Neural progenitor cell (in vitro differentiated cells): Measurements from ENCODE around the gene SPATA24. TPM values are rescaled to one million over a fixed set of nuclear protein-coding genes. Genes with fewer than 3 reads are reported as not detected.

ENCODE experiments used
- DNase-seq: peaks from one replicate; pipeline ENCODE4 v3.0.0-alpha.2; 2016; ENCODE audit warnings: low spot score
- H2AFZ ChIP-seq: fragments of 200-600 bp; sonication (generic); replicated peaks from 2 replicates; pipeline ENCODE4 v1.6.1; 2016; ENCODE audit warnings: antibody characterized with exemption
- H3F3A ChIP-seq: fragments of 200-600 bp; sonication (generic); 2 replicates; pipeline ENCODE4 v1.6.1; 2016; ENCODE audit warnings: antibody characterized with exemption, low read depth
- H3K27ac ChIP-seq: fragments of 200-600 bp; sonication (generic); 2 replicates; pipeline ENCODE4 v1.5.1; 2016; ENCODE audit warnings: mild to moderate bottlenecking
- H3K27me3 ChIP-seq: fragments of 200-600 bp; sonication (generic); 2 replicates; pipeline ENCODE4 v1.6.1; 2016; ENCODE audit warnings: mild to moderate bottlenecking, moderate library complexity
- H3K36me3 ChIP-seq: fragments of 200-600 bp; sonication (generic); 2 replicates; pipeline ENCODE4 v1.5.1; 2016
- H3K4me1 ChIP-seq: fragments of 200-600 bp; sonication (generic); 2 replicates; pipeline ENCODE4 v1.6.1; 2016; ENCODE audit warnings: mixed run types
- H3K4me2 ChIP-seq: fragments of 200-600 bp; sonication (generic); 2 replicates; pipeline ENCODE4 v1.6.1; 2016
- H3K4me3 ChIP-seq: fragments of 200-600 bp; sonication (generic); 2 replicates; pipeline ENCODE4 v1.5.1; 2016
- H3K79me2 ChIP-seq: fragments of 200-600 bp; sonication (generic); 2 replicates; pipeline ENCODE4 v1.6.1; 2016; ENCODE audit warnings: low read depth
- H3K9ac ChIP-seq: fragments of 200-600 bp; sonication (generic); 2 replicates; pipeline ENCODE4 v1.6.1; 2016
- H3K9me3 ChIP-seq: fragments of 200-600 bp; sonication (generic); 2 replicates; pipeline ENCODE4 v1.5.1; 2016; ENCODE audit warnings: low read depth
- H4K20me1 ChIP-seq: fragments of 200-600 bp; sonication (generic); 2 replicates; pipeline ENCODE4 v1.6.1; 2016; ENCODE audit warnings: low read depth
- H3K27ac Mint-ChIP-seq: 3 replicates; pipeline ENCODE4 v1.8.0; 2021; ENCODE audit warnings: mixed read lengths
- H3K27me3 Mint-ChIP-seq: 2 replicates; pipeline ENCODE4 v1.8.0; 2022; ENCODE audit warnings: low read depth, mild to moderate bottlenecking, inconsistent platforms, moderate library complexity, mixed read lengths; ENCODE audit not compliant: insufficient read depth
- H3K36me3 Mint-ChIP-seq: 3 replicates; pipeline ENCODE4 v1.8.0; 2021; ENCODE audit warnings: mixed read lengths
- H3K4me1 Mint-ChIP-seq: 3 replicates; pipeline ENCODE4 v1.8.0; 2021; ENCODE audit warnings: mixed read lengths
- H3K4me3 Mint-ChIP-seq: 3 replicates; pipeline ENCODE4 v1.8.0; 2021; ENCODE audit warnings: mild to moderate bottlenecking, moderate library complexity, mixed read lengths
- H3K9me3 Mint-ChIP-seq: 3 replicates; pipeline ENCODE4 v1.8.0; 2020; ENCODE audit warnings: mixed read lengths
- CTCF ChIP-seq: fragments of 200-600 bp; sonication (generic); IDR thresholded peaks from 2 replicates; pipeline ENCODE4 v1.5.1; 2017; ENCODE audit warnings: antibody characterized with exemption, mild to moderate bottlenecking
- EZH2 ChIP-seq: fragments of 200-600 bp; sonication (generic); IDR thresholded peaks from 2 replicates; pipeline ENCODE4 v1.6.1; 2017; ENCODE audit warnings: antibody characterized with exemption, mild to moderate bottlenecking, moderate library complexity
- EZH2phosphoT487 ChIP-seq: fragments of 200-600 bp; sonication (generic); IDR thresholded peaks from 2 replicates; pipeline ENCODE4 v1.6.1; 2017; ENCODE audit warnings: antibody characterized with exemption
- total RNA-seq: library from RNA; depleted of rRNA; stranded (reverse); fragments of >200 nt; gene quantifications from 2 replicates; pipeline ENCODE4 v1.2.3, GENCODE V29; 2015; ENCODE audit warnings: low replicate concordance

Gene SPATA24
- total RNA-seq, 1 donor from 2014 or later = 15.2 TPM

GRCh38 chr5:139390639-139391569 is 13.0 kb downstream of the SPATA24 start:
- no peak overlapping the region for H3K9ac ChIP-seq
- Mint-ChIP-seq H3K27me3 (peaks cover 25% of the 10 kb centered on the region), H3K36me3 (no peaks in the 10 kb centered on the region), H3K4me3 (no peak overlapping the region), H3K4me1 (peaks cover 10% of the 10 kb centered on the region), H3K27ac (peak overlapping the region; percentile 90), H3K9me3 (no peaks in the 10 kb centered on the region)
- no peak overlapping the region for H3K27ac ChIP-seq
- H3K9me3 ChIP-seq = no peaks in the 10 kb centered on the region
- TF ChIP-seq EZH2 (no peak), CTCF (no peak), EZH2phosphoT487 (no peak)
- H4K20me1 ChIP-seq = peaks cover 4% of the 10 kb centered on the region
- no peak overlapping the region for H2AFZ ChIP-seq
- no peaks in the 10 kb centered on the region for H3K36me3 ChIP-seq
- H3F3A ChIP-seq = peaks cover 30% of the 10 kb centered on the region
- H3K4me3 ChIP-seq = no peak overlapping the region
- peaks cover 16% of the 10 kb centered on the region for H3K4me1 ChIP-seq
- H3K79me2 ChIP-seq = no peaks in the 10 kb centered on the region
- no peak overlapping the region for H3K4me2 ChIP-seq
- peaks cover 46% of the 10 kb centered on the region for H3K27me3 ChIP-seq
- no peak for DNase-seq

- Histone ChIP-seq H3K9me3 (no peaks in the 10 kb centered on the region), H3K9ac (no peak within 1 kb of the TSS), H3K36me3 (no peaks in the 10 kb centered on the region), H3F3A (peaks cover 24% of the 10 kb centered on the region), H3K27me3 (peaks cover 37% of the 10 kb centered on the region), H3K4me1 (peaks cover 14% of the 10 kb centered on the region), H3K27ac (no peak within 1 kb of the TSS), H3K4me2 (no peak within 1 kb of the TSS), H3K79me2 (no peaks in the 10 kb centered on the region), H3K4me3 (no peak within 1 kb of the TSS), H2AFZ (no peak within 1 kb of the TSS), H4K20me1 (peaks cover 4% of the 10 kb centered on the region)
- no peak for TF ChIP-seq CTCF
- TF ChIP-seq EZH2 = no peak
- TF ChIP-seq EZH2phosphoT487 = no peak
- peaks cover 21% of the 10 kb centered on the region for H3K27me3 Mint-ChIP-seq
- no peaks in the 10 kb centered on the region for H3K36me3 Mint-ChIP-seq
- H3K4me3 Mint-ChIP-seq = no peak within 1 kb of the TSS
- DNase-seq = no peak
- no peaks in the 10 kb centered on the region for H3K9me3 Mint-ChIP-seq
- peaks cover 10% of the 10 kb centered on the region for H3K4me1 Mint-ChIP-seq
- H3K27ac Mint-ChIP-seq = peak within 1 kb of the TSS; percentile 90
Observed at GRCh38 chr5:139389701-139390638, 13.9 kb downstream of the SPATA24 start, which contains the start of gene MZB1. Gene MZB1, minus strand, starts transcription at chr5:139389913. Its CDS starts 57 bp downstream, at chr5:139389856.

- Mint-ChIP-seq H3K9me3 (no peaks in the 10 kb centered on the region), H3K27me3 (peaks cover 18% of the 10 kb centered on the region), H3K4me1 (peaks cover 14% of the 10 kb centered on the region), H3K36me3 (no peaks in the 10 kb centered on the region), H3K27ac (no peak overlapping the region), H3K4me3 (no peak overlapping the region)
- Histone ChIP-seq H3K4me2 (no peak overlapping the region), H3K4me1 (peaks cover 4% of the 10 kb centered on the region), H3K27me3 (peaks cover 20% of the 10 kb centered on the region), H3F3A (peaks cover 24% of the 10 kb centered on the region), H4K20me1 (peaks cover 4% of the 10 kb centered on the region), H3K9me3 (no peaks in the 10 kb centered on the region), H3K27ac (no peak overlapping the region), H3K4me3 (no peak overlapping the region), H3K79me2 (no peaks in the 10 kb centered on the region), H3K9ac (no peak overlapping the region), H2AFZ (peak overlapping the region; percentile 34), H3K36me3 (no peaks in the 10 kb centered on the region)
- no peak for DNase-seq
- no peak for TF ChIP-seq EZH2phosphoT487
- no peak for TF ChIP-seq EZH2
- no peak for TF ChIP-seq CTCF
Observed at GRCh38 chr5:139388198-139388821, 15.6 kb downstream of the SPATA24 start.
